Stomach (tissue), 19 donors: ENCODE data around the gene MTM1. TPM values are rescaled to one million over a fixed set of nuclear protein-coding genes. Genes with fewer than 3 reads are reported as not detected.

Source experiments
- DNase-seq, 2 donors: peaks; one replicate each; pipeline versions ENCODE4 v3.0.0 to v3.0.0-alpha.2; 2013 to 2019
- H3K27ac ChIP-seq, 5 donors: fragments of 200-600 bp in 4 of 5; sonication (generic) in 4 of 5; one replicate each; pipeline ENCODE4 v1.5.1; 2013 to 2019; ENCODE audit warnings: mild to moderate bottlenecking in 1 of 5, moderate library complexity in 1 of 5
- H3K27me3 ChIP-seq, 3 donors: fragments of 200-600 bp; sonication (generic); one replicate each; pipeline ENCODE4 v1.5.1; 2017 to 2019; ENCODE audit warnings: mixed run types in 1 of 3
- H3K36me3 ChIP-seq, 4 donors: fragments of 200-600 bp; sonication (generic); 1 replicate in 3 of 4; 2 replicates in 1 of 4; pipeline ENCODE4 v1.5.1; 2016 to 2019
- H3K4me1 ChIP-seq, 4 donors: fragments of 200-600 bp; sonication (generic); one replicate each; pipeline ENCODE4 v1.5.1; 2016 to 2019
- H3K4me3 ChIP-seq, 4 donors: fragments of 200-600 bp; sonication (generic) in 3 of 4; one replicate each; pipeline ENCODE4 v1.5.1; 2016 to 2019; ENCODE audit warnings: mild to moderate bottlenecking in 1 of 4
- H3K9me3 ChIP-seq, 4 donors: fragments of 200-600 bp; sonication (generic); one replicate each; pipeline ENCODE4 v1.5.1; 2016 to 2019
- CTCF ChIP-seq, 7 experiments: fragments of 450-650 bp in 4 of 7; fragments of 200-600 bp in 3 of 7; sonication (generic) in 3 of 7; IDR thresholded peaks; one replicate each; pipeline ENCODE4 v1.5.1; 2016 to 2019; ENCODE audit warnings: antibody characterized with exemption in 7 of 7, control low read depth in 2 of 7, mild to moderate bottlenecking in 1 of 7
- EP300 ChIP-seq: sonication (generic); formaldehyde crosslinking; IDR thresholded peaks from one replicate; pipeline ENCODE4 v1.6.1; 2017; ENCODE audit warnings: antibody characterized with exemption
- POLR2A ChIP-seq, 4 donors: fragments of 450-650 bp; IDR thresholded peaks; one replicate each; pipeline ENCODE4 v1.6.1; 2016; ENCODE audit warnings: antibody characterized with exemption in 4 of 4, control low read depth in 2 of 4, mild to moderate bottlenecking in 1 of 4, moderate library complexity in 1 of 4
- POLR2AphosphoS5 ChIP-seq, 3 donors: sonication (generic); formaldehyde crosslinking; IDR thresholded peaks; one replicate each; pipeline ENCODE4 v1.6.1; 2016; ENCODE audit warnings: antibody characterized with exemption in 3 of 3
- WGBS, 5 donors: extraction: QIAGEN DNeasy Blood & Tissue Kit in 3 of 5; methylation state at CpG; one replicate each; pipeline versions ENCODE4 v1.1.5 to v1.1.7; 2013 to 2018; 5-methylcytosine and 5-hydroxymethylcytosine counted together
- intact Hi-C: fragments of 100-400 bp; cut with DNase I; formaldehyde crosslinking; loops from one replicate; pipeline ENCODE4 v1.15.1; 2023; ENCODE audit warnings: low total_unique reads
- long read RNA-seq, 10 donors: transcript quantifications; one replicate each; lab custom pipeline, GENCODE V29; 2026
- polyA plus RNA-seq, 3 donors: library from polyadenylated mRNA; stranded (reverse); fragments of 200-250 nt; gene quantifications; one replicate each; pipeline ENCODE4 v1.2.3, GENCODE V29; 2013
- total RNA-seq, 5 donors: library from RNA; depleted of rRNA; stranded (reverse); fragments of >200 nt; gene quantifications; one replicate each; pipeline versions ENCODE4 v1.1.0 to v1.2.3, GENCODE V29; 2014 to 2016
- donor health status: healthy with polysubstance abuse.
- donor health status: Bipolar disorder and iron deficiency.
- donor health status: healthy.

MTM1 gene
- total RNA-seq: 10 to 100 TPM in 3 of 5 donors, 1 to 10 TPM in 2; 5.8 to 28.0 (median 20.5) TPM
- polyA plus RNA-seq: 1 to 10 TPM; 3.5 to 5.8 (median 4.7) TPM
- long read RNA-seq, donor 1: 0 reads
- long read RNA-seq, donor 2, partial matches to known transcripts: 0 of 1 reads
- long read RNA-seq, donor 2, other reads (novel, unspliced or antisense): 0 of 1 reads
- long read RNA-seq, donor 3: 0 reads
- long read RNA-seq, donor 4: 0 reads
- long read RNA-seq, donor 5: 0 reads
- long read RNA-seq, donor 6, partial matches to known transcripts: 5 of 5 reads
- long read RNA-seq, donor 6, other reads (novel, unspliced or antisense): 0 of 5 reads
- long read RNA-seq, donor 7, partial matches to known transcripts: 0 of 1 reads
- long read RNA-seq, donor 7, other reads (novel, unspliced or antisense): 0 of 1 reads
- long read RNA-seq, donor 8: 0 reads
- long read RNA-seq, donor 9: 0 reads
- long read RNA-seq, donor 10: 0 reads

DNA sequence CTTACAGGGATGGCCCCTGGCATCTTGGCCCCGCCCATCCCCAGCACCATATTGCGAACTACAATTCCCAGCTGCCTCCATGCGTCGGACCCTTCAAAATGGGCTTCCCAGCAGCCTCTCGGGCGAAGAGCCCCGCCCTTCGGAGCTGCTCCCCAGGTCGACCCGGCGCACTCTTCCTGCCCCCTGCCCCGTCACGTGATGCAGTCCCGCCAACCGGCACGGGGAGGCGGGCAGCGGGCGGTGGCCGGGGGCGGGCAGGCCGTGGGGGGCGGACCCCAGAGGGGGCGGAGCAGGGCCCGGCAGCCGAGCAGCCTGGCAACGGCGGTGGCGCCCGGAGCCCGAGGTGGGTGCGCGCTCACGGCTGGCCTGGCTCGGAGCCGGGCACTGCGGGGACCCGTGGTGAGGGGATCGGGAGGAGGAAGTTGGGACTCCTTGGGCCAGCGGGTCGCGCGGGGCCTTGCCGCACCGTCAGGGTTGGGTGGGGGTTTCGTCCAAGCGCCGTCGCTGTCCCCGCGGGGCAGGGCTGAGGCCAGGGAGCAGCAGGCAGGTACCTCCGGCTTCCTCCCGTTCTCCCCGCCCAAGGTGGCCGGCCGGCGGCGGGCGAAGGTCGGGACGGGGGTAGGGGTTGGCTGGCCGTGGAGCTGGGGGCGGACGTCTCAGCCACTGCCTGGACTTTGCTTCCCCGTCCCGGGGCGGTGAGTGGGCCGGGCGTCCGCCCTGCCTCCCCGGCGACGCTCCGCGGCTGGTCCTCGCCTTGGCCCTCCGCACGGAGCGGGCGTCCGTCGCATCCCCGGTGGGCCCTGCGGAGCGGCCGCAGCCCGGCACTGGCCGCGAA, at the start of gene MTM1:
TSS of gene MTM1 (plus strand) at position 302 of the 835 bp plus-strand sequence. CDS start 23,994 bp downstream, outside the sequence.
- H3K36me3 ChIP-seq: no peaks in the 10 kb centered on the region
- intact Hi-C loops: no loop called here
- 0 to 25% (median 10%) methylated on average over 13 to 85 of the region's 89 CpGs; no CpG with 5 or more reads in 1 of the 5 donors for WGBS, 5 donors
- peaks cover 0 to 42% (median 21%) of the 10 kb centered on the region in 4 donors for H3K4me1 ChIP-seq
- DNase-seq: peak; percentile 92 to 98
- H3K4me3 ChIP-seq: peak within 1 kb of the TSS; percentile 60 to 72 (median 68)
- peaks cover 0 to 5% (median 0%) of the 10 kb centered on the region in 3 donors for H3K27me3 ChIP-seq
- peak within 1 kb of the TSS; percentile 86 to 94 (median 88) for H3K27ac ChIP-seq
- TF ChIP-seq EP300 (no peak), POLR2AphosphoS5 (IDR thresholded peaks at IDR 0.05) (peak in 2 of 3 donors; percentile 63 to 82)
- H3K9me3 ChIP-seq: no peaks in the 10 kb centered on the region

- WGBS, 5 donors: 74 to 93% (median 88%) methylated on average over 2 of the region's 2 CpGs
- intact Hi-C loops: no loop called here
- Histone ChIP-seq H3K36me3 (no peaks in the 10 kb centered on the region), H3K27me3 (no peaks in the 10 kb centered on the region), H3K9me3 (no peaks in the 10 kb centered on the region), H3K4me1 (no peaks in the 10 kb centered on the region), H3K27ac (no peak overlapping the region), H3K4me3 (no peak overlapping the region)
- DNase-seq: no peak
- TF ChIP-seq CTCF (IDR thresholded peaks at IDR 0.05) (no peak), POLR2AphosphoS5 (IDR thresholded peaks at IDR 0.05) (no peak), EP300 (no peak), POLR2A (IDR thresholded peaks at IDR 0.05) (no peak)
These were observed 45.9 kb upstream of the MTM1 start for GRCh38 chrX:150522494-150522893.

DNA sequence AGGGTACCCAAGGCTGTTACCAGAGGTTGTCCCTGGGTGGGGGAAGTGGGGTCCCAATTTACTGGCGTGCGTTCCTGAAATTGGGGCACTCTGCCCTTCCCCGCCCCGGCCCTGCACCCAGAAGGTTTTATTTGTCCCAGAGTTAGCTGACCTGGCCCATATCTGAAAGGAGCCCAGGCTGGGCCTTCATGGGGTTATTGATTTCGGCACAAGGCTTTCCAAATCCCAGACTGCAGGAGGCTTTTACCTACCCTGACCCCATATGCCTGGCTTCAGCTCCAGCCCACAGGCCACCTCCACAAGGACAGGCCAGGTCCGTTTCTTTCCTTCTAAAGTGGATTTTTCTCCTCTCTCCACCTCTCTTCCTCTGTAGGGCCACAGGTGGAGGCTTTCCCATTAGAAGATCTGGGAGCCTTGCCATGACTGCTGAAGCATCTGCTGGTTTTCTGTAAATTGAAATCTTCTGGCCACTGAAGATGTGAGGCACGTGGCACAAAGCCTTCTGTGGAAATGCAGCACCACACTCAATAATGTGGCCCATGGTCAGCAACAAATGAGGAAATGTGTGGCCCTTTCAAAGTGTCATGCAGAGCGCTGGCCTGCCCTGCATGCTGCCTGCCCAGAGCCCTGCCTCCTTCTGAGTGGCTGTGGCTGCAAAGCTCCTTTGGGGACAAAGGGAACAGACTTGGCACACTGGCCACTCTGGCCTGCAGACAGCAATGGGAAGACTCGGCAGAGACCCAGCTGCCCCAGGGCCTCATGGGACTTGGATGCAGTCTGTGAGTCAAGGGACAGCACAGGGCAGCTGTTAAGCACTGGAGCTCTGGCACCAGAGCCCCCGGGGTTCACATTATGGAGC, 43.1 kb upstream of the MTM1 start:
- Histone ChIP-seq H3K36me3 (no peaks in the 10 kb centered on the region), H3K4me1 (no peaks in the 10 kb centered on the region), H3K4me3 (no peak overlapping the region), H3K27me3 (no peaks in the 10 kb centered on the region), H3K9me3 (no peaks in the 10 kb centered on the region), H3K27ac (no peak overlapping the region)
- intact Hi-C loops: no loop called here
- peak in 1 of 2 donors; percentile 54 for DNase-seq
- TF ChIP-seq EP300: no peak
- TF ChIP-seq POLR2AphosphoS5 (IDR thresholded peaks at IDR 0.05): no peak
- TF ChIP-seq CTCF (IDR thresholded peaks at IDR 0.05): no peak
- TF ChIP-seq POLR2A (IDR thresholded peaks at IDR 0.05): no peak
- WGBS, 5 donors: 70 to 91% (median 74%) methylated on average over 7 to 10 of the region's 10 CpGs

- Histone ChIP-seq H3K4me3 (no peak overlapping the region), H3K27ac (no peak overlapping the region), H3K4me1 (no peaks in the 10 kb centered on the region), H3K36me3 (no peaks in the 10 kb centered on the region), H3K9me3 (no peaks in the 10 kb centered on the region), H3K27me3 (no peaks in the 10 kb centered on the region)
- WGBS, 5 donors: 69 to 90% (median 82%) methylated on average over 7 of the region's 7 CpGs
- DNase-seq: no peak
- intact Hi-C loops: no loop called here
- TF ChIP-seq CTCF (IDR thresholded peaks at IDR 0.05) (no peak), EP300 (no peak), POLR2A (IDR thresholded peaks at IDR 0.05) (no peak), POLR2AphosphoS5 (IDR thresholded peaks at IDR 0.05) (no peak)
These were observed 41.7 kb upstream of the MTM1 start for GRCh38 chrX:150526692-150527091.
